ENCODE measurements around the gene NR2F1-AS1.

GRCh38 chr5:93566091-93566490 is 14.9 kb downstream of the NR2F1-AS1 start:
- TF ChIP-seq POLR2AphosphoS5 (IDR thresholded peaks at IDR 0.05; ENCODE audit: low read depth, low read length) (no peak), TAF1 (IDR thresholded peaks at IDR 0.05; ENCODE audit: borderline replicate concordance, insufficient read depth, low read length) (no peak), REST (IDR thresholded peaks at IDR 0.05; ENCODE audit: insufficient read depth in 1 of 2, low read depth in 2 of 2, low read length in 2 of 2) (no peak), SIN3A (IDR thresholded peaks at IDR 0.05; ENCODE audit: borderline replicate concordance, insufficient read depth, low read length) (no peak)
